Jurkat, Clone E6-1 (cell line): ENCODE results near the gene MYADML2.
"Not testable (repeated sequence)": the region's sequence is repeated elsewhere in the genome, so short reads cannot be mapped to it uniquely, and the experiment has no call there.

Experiments
- DNase-seq: peaks from one replicate; pipeline ENCODE4 v3.0.0-alpha.2; 2011; ENCODE audit warnings: low read depth, low spot score
- H3K4me3 ChIP-seq: 2 replicates; pipeline ENCODE4 v1.5.1; 2011; ENCODE audit warnings: mild to moderate bottlenecking, low read length, control low read depth, moderate library complexity

Gene MYADML2

GRCh38 chr17:81928544-81929252, 18.3 kb downstream of the MYADML2 start:
- DNase-seq: no peak
- peak overlapping the region; percentile 66 for H3K4me3 ChIP-seq

GRCh38 chr17:81927653-81928543, 19.1 kb downstream of the MYADML2 start, which contains the start of gene MAFG:
MAFG (minus strand) TSS chr17:81927735; CDS start chr17:81923185, 4,550 bp downstream.
- peak; percentile 83 for DNase-seq

DNA sequence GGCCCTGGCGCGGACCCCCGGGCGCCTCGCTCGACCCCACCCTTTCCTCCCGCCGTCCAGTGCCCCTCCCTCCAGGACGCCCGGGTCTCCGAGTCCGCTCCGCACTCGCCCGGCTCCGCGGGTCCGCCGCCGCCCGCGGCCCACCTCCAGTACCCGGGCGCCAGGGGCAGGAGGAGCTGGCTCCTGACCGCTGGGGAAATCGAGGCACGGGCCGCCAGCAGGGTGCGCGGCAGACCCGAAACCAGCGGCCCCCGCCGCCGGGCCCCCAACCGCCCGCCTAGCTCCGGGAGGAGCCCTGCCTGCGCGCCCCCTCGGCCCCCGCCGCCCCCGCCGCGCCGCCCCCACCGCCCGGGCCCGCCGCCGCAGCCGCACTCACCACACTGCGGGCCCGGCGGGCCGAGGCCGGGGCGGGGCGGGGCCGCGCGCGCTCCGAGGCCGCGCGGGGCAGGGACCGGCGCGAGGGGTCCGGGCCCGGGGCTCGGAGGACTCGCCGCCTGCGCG, 19.8 kb downstream of the MYADML2 start:
- H3K4me3 ChIP-seq: peak overlapping the region; percentile 71
- no peak for DNase-seq

More at GRCh38 chr17:81927653-81928543, 19.1 kb downstream of the MYADML2 start, which contains the start of gene MAFG:
- peak within 1 kb of the TSS; percentile 71 for H3K4me3 ChIP-seq

DNA sequence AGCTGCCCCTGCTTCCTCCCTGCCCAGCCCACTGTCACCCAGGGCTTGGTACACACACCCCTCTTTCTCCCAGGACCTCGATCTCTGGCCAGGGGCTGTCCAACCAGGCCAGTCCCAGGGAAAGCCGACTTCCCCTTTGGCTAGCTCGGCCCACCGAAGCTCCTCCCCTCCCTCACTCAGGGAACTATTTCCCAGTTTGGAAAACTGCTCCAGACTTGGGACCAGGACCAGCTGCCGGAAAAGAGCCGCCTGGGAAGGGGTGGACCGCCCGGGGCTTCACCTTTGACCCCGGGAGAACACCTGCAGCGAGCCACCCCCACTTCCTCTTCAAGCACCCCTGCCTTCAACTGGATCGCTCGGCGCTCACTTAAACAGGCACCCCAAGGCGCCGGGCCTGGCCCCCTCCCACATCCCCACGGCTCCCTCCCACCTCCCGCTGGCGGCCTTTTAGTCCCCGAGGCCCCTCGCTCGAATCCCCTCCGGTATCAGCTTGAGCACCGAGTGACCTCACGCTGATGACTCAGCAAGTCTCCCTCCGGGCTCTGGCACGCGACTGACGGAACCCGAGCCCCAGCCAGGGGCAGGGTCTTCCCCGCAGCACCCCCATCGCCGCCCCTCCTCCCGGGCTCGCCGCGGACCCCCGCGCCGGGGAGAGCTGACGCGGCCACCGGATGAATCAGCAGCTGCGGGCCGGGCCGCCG, 20.4 kb downstream of the MYADML2 start:
- peak overlapping the region; percentile 71 for H3K4me3 ChIP-seq
- peak; percentile 38 for DNase-seq

- H3K4me3 ChIP-seq: peak overlapping the region; percentile 71
Measured at GRCh38 chr17:81925860-81926450, 21.1 kb downstream of the MYADML2 start.

DNA sequence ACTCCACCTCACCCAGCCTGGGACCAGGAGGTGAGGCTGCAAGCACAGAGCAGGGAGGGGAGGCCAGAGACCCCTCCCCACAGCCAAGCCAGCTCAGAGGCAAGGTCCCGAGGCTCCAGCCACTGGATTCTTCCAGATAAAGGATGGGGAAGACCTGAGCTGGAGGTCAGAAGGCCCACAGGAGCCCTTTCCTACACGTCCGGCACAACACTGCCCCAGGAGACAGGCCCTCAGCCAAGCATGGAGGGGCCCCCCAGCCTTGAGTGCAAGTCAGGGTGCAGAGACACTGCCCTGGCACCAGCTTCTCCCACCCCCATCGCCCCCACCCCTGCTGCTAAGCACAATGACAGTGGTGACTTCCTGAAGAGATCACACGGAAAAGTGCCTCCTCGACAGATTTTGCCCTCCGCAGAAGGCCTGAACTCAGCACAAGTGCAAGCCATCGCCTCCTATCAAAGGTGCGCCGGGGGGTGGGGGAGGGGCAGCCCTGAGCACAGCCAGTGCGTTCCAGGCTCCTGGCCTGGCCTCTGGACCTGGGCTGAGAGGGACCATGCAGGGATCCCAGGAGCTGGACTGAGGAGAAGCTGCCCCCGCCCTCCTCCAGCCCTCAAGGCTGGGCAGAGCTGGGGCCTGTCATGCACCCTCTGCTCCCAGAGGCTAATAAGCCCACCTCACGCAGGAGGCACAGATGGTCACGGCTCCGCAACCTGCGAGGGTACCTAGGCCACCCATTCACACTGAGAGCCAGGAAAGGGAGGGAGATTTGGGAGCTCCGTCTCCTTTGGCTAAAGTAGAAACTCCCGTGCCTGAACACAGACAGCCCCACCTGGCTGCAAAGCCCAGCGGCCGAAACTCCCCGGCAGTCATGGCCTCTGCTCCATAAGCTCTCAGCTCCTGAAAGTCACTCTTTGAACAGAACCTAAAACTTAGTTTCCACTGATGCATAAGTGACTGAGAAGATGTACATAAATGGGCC, 22.2 kb downstream of the MYADML2 start:
- no peak overlapping the region for H3K4me3 ChIP-seq
- DNase-seq: no peak

More at GRCh38 chr17:81925860-81926450, 21.1 kb downstream of the MYADML2 start:
- no peak for DNase-seq

DNA sequence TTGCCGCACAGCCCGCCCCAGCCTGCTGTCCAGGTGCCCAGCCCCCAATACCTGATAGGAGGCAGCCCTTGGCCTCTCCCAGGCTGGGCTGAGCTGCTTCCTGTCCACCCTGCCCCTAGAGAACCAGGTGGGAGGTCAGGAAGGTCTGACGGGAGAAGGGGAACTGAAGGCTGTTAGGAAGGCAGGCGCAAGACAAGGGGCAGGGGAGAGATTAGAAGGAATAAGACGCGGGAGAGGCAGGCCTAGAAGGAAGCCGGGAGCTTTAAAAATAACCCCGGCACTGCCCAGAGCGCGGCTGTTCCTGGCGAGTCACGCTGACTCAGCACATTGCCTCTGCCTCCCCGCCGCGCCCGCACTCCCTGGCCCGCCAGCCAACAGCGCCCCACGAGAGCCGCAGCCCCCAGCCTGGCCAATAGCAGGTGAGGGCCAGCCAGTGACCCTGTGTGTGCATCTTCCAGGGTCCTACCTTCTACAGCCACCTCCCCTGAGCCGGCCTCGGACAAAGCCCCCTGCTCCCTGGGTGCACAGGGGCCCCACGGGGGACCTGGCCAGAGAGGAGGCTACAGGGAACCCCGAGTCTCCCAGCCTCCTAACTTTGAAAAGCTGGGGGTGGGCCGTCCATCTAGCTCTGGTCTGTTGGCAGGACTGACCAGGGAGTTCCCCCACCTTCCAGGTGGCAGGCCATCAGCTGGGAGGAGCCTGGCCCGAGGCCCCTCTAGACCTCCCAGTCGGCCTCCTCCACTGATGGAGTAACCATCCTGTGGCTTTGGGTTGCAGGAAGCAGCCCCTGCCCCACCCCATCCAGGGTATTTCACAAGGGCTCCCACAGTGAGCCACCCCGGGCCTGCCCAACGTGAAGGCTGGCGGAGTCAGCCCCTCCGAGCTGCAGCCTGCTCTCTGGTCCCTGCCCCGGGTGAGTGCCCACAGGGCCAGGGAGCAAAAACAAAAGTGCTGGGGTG, 23.5 kb downstream of the MYADML2 start:
- no peak for DNase-seq
- no peak overlapping the region for H3K4me3 ChIP-seq

GRCh38 chr17:81922566-81923301, 24.3 kb downstream of the MYADML2 start:
- no peak for DNase-seq
- no peak overlapping the region for H3K4me3 ChIP-seq

GRCh38 chr17:81921996-81922565, 25.0 kb downstream of the MYADML2 start:
- no peak for DNase-seq
- no peak overlapping the region for H3K4me3 ChIP-seq

- H3K4me3 ChIP-seq: no peak overlapping the region
- DNase-seq: no peak
Measured at GRCh38 chr17:81921537-81921862, 25.5 kb downstream of the MYADML2 start.

DNA sequence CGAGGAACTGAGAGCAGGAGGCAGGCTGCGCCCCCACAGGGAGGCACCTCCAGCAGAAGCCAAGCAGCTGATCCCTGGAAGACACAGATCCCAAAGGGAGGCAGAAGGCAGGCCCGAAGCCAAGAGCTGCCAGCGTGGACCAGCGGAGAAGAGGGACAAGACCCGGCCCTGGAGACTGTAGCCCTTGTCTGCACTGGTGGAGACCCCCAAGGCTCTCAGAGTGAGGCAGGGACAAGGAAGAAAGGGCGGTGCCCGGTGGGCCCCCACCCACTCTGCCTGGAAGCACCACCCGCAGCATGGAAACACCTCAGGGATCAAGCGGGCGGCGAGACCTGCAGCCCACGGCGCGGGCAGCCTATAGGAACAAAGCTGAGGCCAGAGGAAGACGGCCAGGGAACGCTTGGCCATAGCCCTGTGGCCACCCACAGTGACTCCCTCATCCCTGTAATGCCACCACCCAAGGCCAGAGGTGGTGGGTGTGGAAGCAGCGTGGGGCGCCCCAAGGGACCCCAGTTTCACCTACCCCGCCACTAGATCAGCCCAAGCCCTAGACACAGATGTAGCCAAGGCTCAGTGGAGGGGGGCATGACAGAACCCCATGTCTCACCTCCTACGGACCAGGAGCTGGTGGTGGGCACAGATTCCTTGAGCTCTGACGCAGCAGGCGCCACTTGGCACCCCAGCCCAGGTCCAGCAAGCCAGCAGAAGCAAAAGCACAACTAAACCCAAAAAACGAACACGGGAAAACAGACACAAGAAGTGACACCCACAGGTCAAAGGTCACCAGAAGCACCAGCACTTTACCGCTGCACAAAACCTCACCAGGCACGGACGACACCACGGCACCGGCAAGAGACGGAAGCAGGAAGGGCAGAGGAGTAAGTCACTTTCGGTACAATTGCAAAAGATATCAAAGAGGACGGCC, 26.2 kb downstream of the MYADML2 start:
- DNase-seq: no peak
- H3K4me3 ChIP-seq: no peak overlapping the region

DNA sequence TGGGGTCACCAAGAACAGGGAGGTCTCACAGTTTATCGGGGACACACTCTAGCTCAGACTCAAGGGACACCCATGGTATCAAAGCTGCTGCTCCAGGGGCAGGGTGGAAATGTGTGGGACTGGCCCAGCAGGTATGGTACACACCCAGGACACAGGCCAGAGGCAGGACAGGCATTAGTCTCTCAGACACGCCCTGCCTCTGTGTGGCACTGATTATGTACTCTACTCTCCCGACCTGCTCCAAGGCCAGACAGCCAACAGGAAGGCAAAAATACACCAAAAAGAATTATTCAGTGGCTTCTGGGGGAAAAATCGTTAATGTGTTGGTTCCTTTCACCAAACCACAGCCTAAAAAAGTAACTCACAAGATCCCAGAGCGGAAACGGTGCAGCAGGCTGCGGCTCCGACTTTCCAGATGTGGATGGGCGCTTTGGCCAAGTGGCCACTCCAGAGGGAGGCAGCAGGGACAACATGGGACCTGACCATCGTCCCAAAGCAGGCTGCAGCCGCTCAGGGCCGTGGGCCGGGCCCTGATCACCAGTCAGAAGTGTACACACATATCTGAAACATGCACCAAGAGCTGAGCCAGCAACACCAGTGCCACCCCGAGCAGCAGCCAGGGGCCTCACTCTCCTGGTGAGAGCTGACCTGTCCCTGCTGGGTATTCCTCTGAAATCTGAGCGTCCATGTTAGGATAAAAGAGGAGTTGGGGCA, 28.0 kb downstream of the MYADML2 start:
- DNase-seq: peak; percentile 60
- peak overlapping the region; percentile 45 for H3K4me3 ChIP-seq

GRCh38 chr17:81918333-81918669, 28.7 kb downstream of the MYADML2 start:
- peak overlapping the region; percentile 45 for H3K4me3 ChIP-seq
- not testable (repeated sequence) for DNase-seq

GRCh38 chr17:81917565-81918332, 29.3 kb downstream of the MYADML2 start, which contains the start of gene SIRT7:
SIRT7 (minus strand) TSS chr17:81918176; CDS start chr17:81918131, 45 bp downstream.
- H3K4me3 ChIP-seq: peak within 1 kb of the TSS; percentile 76
- DNase-seq: peak; percentile 65
